Measurements from ENCODE around the gene NTHL1. TPM values are rescaled to one million over a fixed set of nuclear protein-coding genes. Genes with fewer than 3 reads are reported as not detected.

The NTHL1 gene
- total and polyA plus RNA-seq, 10 of the 15 experiments (the other 5 are each of a cell fraction or from before 2014, with no cell fraction given), result 0.85 to 54.7 (median 39.0) TPM

- POLR2A ChIA-PET, result no interaction called here
- Histone ChIP-seq H4K20me1 (ENCODE audit: control insufficient read depth, insufficient read depth) (no peaks in the 10 kb centered on the region), H3K27me3 (replicated peaks in 1 of 2; ENCODE audit: control insufficient read depth in 2 of 2, insufficient read depth in 2 of 2, low read length in 1 of 2) (no peaks in the 10 kb centered on the region), H3K79me2 (ENCODE audit: control insufficient read depth, insufficient read depth, low read length) (no peaks in the 10 kb centered on the region), H3K9me3 (replicated peaks; ENCODE audit: control insufficient read depth, insufficient read depth, low read length) (no peaks in the 10 kb centered on the region), H3K36me3 (ENCODE audit: control insufficient read depth in 2 of 2, insufficient read depth in 2 of 2, low read length in 1 of 2) (peaks cover 0 to 7% of the 10 kb centered on the region in 2 experiments; a peak in 3 of 4 replicates), H2AFZ (ENCODE audit: control insufficient read depth, low read depth, low read length) (no peak overlapping the region), H3K9ac (ENCODE audit: control insufficient read depth, insufficient read depth, low read length) (no peak overlapping the region), H3K4me2 (ENCODE audit: control insufficient read depth, insufficient read depth) (no peak overlapping the region), H3K27ac (ENCODE audit: control insufficient read depth, insufficient read depth) (no peak overlapping the region), H3K4me3 (no peak overlapping the region), H3K4me1 (ENCODE audit: control insufficient read depth, insufficient read depth, low read length) (no peaks in the 10 kb centered on the region)
- RAD21 ChIA-PET (ENCODE audit: unreplicated experiment), result no interaction called here
- no peak for TF ChIP-seq POLR2AphosphoS2 (IDR thresholded peaks at IDR 0.05; ENCODE audit: low read depth, low read length)
- TF ChIP-seq SKIL (IDR thresholded peaks at IDR 0.05; ENCODE audit: low read depth, poor library complexity, severe bottlenecking), result no peak
- TF ChIP-seq ZNF622 (IDR thresholded peaks at IDR 0.05), result no peak
- no peak for TF ChIP-seq SREBF2 (IDR thresholded peaks at IDR 0.05; ENCODE audit: low read length)
- TF ChIP-seq NRF1 (conservative IDR thresholded peaks at IDR 0.05; ENCODE audit: low read depth, low read length), result no peak
- TF ChIP-seq TBL1XR1 (IDR thresholded peaks at IDR 0.05; ENCODE audit: low read depth, low read length), result no peak
- TF ChIP-seq BCL11A (IDR thresholded peaks at IDR 0.05; ENCODE audit: low read depth, low read length), result no peak
- TF ChIP-seq RELB (IDR thresholded peaks at IDR 0.05; ENCODE audit: low read depth), result no peak
- no peak for TF ChIP-seq DPF2 (IDR thresholded peaks at IDR 0.05)
- TF ChIP-seq POU2F2 (IDR thresholded peaks at IDR 0.05; ENCODE audit: borderline replicate concordance, low read depth, low read length), result no peak
- TF ChIP-seq CREM (IDR thresholded peaks at IDR 0.05; ENCODE audit: low read depth), result no peak
- no peak for TF ChIP-seq REST (IDR thresholded peaks at IDR 0.05; ENCODE audit: low read depth, low read length)
- TF ChIP-seq SMARCA5 (IDR thresholded peaks at IDR 0.05), result no peak
- no peak for TF ChIP-seq TCF12 (IDR thresholded peaks at IDR 0.05; ENCODE audit: low read depth, low read length)
- no peak for TF ChIP-seq PAX8 (IDR thresholded peaks at IDR 0.05)
- DNase-seq (ENCODE audit: low read depth, low spot score), result no peak
- WGBS (ENCODE audit: insufficient coverage, insufficient replicate concordance, low lambda C conversion rate, missing lambda C conversion rate), result 95% methylated on average over 25 of the region's 29 CpGs
- CTCF ChIA-PET, result no interaction called here
- ATAC-seq, result no peak
- in situ Hi-C loops (cut with MboI) (no loop called here), intact Hi-C loops (cut with micrococcal nuclease; ENCODE audit: unreplicated experiment) (no loop called here)
- no peak for FAIRE-seq
- BruUV-seq (replicated peaks), result no TSS peak
- SMC1A ChIA-PET (ENCODE audit: uncharacterized antibody, unreplicated experiment), result no interaction called here
Measured at GRCh38 chr16:2070576-2071453, 23.2 kb upstream of the NTHL1 start.
